LNCAP (cell line): Measurements from ENCODE around the gene IMPDH2.
A peak's percentile ranks its signal among the peaks of the same experiment; 100 is the strongest.

Source experiments
- TF ChIP-seq, protein P1 (sequence below): fragments of 450-650 bp; IDR thresholded peaks from 2 replicates; pipeline ENCODE4 v1.5.1; 2017; ENCODE audit warnings: mild to moderate bottlenecking

Gene IMPDH2

GRCh38 chr3:49015072-49015471, 14.1 kb downstream of the IMPDH2 start:
- TF ChIP-seq, protein P1, sequence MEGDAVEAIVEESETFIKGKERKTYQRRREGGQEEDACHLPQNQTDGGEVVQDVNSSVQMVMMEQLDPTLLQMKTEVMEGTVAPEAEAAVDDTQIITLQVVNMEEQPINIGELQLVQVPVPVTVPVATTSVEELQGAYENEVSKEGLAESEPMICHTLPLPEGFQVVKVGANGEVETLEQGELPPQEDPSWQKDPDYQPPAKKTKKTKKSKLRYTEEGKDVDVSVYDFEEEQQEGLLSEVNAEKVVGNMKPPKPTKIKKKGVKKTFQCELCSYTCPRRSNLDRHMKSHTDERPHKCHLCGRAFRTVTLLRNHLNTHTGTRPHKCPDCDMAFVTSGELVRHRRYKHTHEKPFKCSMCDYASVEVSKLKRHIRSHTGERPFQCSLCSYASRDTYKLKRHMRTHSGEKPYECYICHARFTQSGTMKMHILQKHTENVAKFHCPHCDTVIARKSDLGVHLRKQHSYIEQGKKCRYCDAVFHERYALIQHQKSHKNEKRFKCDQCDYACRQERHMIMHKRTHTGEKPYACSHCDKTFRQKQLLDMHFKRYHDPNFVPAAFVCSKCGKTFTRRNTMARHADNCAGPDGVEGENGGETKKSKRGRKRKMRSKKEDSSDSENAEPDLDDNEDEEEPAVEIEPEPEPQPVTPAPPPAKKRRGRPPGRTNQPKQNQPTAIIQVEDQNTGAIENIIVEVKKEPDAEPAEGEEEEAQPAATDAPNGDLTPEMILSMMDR: no peak

GRCh38 chr3:49013738-49014660, 15.2 kb downstream of the IMPDH2 start:
- TF ChIP-seq, protein P1: peak; percentile 60

GRCh38 chr3:49013113-49013737, 16.0 kb downstream of the IMPDH2 start:
- TF ChIP-seq, protein P1: no peak

- TF ChIP-seq, protein P1: no peak
Observed at GRCh38 chr3:49012441-49013017, 16.7 kb downstream of the IMPDH2 start.

DNA sequence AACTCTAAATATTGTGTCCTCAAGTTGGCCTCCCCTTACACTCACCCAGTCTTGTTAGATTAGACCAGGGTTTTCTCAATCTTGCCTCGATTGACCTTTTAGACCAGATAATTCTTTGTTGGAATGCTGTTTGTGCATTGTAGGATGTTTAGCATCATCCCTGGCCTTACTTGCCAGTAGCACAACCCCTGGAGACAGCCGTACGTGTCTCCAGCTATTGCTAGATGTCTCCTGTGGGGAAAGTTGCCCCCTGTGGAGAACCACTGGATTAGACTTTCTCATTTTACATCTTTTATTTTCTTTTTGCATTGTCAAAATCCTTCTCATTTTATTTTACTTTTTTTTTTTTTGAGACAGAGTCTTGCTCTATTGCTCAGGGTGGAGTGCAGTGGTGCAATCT, 19.8 kb downstream of the IMPDH2 start:
- TF ChIP-seq, protein P1: no peak

- TF ChIP-seq, protein P1: no peak
Observed at GRCh38 chr3:49007771-49008528, 21.2 kb downstream of the IMPDH2 start.
